B cell (primary cell): ENCODE measurements around the gene DNAAF5. TPM values are rescaled to one million over a fixed set of nuclear protein-coding genes. Genes with fewer than 3 reads are reported as not detected.

Experiments used
- ATAC-seq: fragments of 200-7000 bp; cut with Tn5 transposase; one replicate; pipeline ENCODE4 v1.10.0; 2021; ENCODE audit warnings: low read depth, mild to moderate bottlenecking, moderate number of reproducible peaks, moderate library complexity
- CTCF ChIA-PET: fragments of 350-600 bp; sonication (Branson Sonifier 250); formaldehyde crosslinking; loops from one replicate; lab custom pipeline; 2021; ENCODE audit warnings: antibody characterized with exemption, inconsistent platforms; lab: Charles Lee
- POLR2A ChIA-PET: fragments of 350-600 bp; sonication (Branson Sonifier 250); formaldehyde crosslinking; loops from one replicate; lab custom pipeline; 2021; ENCODE audit warnings: antibody characterized with exemption; lab: Charles Lee
- DNase-seq: peaks from one replicate; pipeline ENCODE4 v3.0.0; 2013
- H2AFZ ChIP-seq: 2 replicates; pipeline ENCODE4 v1.6.1; 2012; ENCODE audit warnings: mild to moderate bottlenecking, low read depth, low read length; ENCODE audit not compliant: insufficient read depth, poor library complexity, severe bottlenecking
- H3K27ac ChIP-seq, 2 donors: 1 replicate in 1 of 2; 2 replicates in 1 of 2; pipeline ENCODE4 v1.5.1; 2012 to 2013; ENCODE audit warnings: low read length in 2 of 2, mild to moderate bottlenecking in 2 of 2, moderate library complexity in 1 of 2
- H3K27me3 ChIP-seq, 4 experiments: fragments of 200-600 bp in 1 of 4; sonication (generic) in 1 of 4; replicated peaks in 1 of 4; 1 replicate in 2 of 4; 2 replicates in 2 of 4; pipeline versions ENCODE4 v1.6.1 to v1.7.0; 2013 to 2016; ENCODE audit warnings: low read length in 3 of 4, mild to moderate bottlenecking in 2 of 4, mixed read lengths in 1 of 4, moderate library complexity in 1 of 4; ENCODE audit not compliant: insufficient read depth in 4 of 4, control insufficient read depth in 3 of 4; ENCODE audit errors: control extremely low read depth in 1 of 4
- H3K36me3 ChIP-seq, 2 experiments: replicated peaks in 1 of 2; 1 replicate in 1 of 2; 2 replicates in 1 of 2; pipeline versions ENCODE4 v1.6.1 to v1.7.1; 2013; ENCODE audit warnings: low read length in 1 of 2; ENCODE audit not compliant: insufficient read depth in 2 of 2, control insufficient read depth in 1 of 2; ENCODE audit errors: control extremely low read depth in 1 of 2, extremely low read depth in 1 of 2
- H3K4me1 ChIP-seq, 2 donors: fragments of 200-600 bp in 1 of 2; sonication (generic) in 1 of 2; 1 replicate in 1 of 2; 2 replicates in 1 of 2; pipeline versions ENCODE4 v1.5.1 to v1.6.1; 2013 to 2017; ENCODE audit warnings: low read length in 2 of 2; ENCODE audit not compliant: control insufficient read depth in 2 of 2, insufficient read depth in 2 of 2
- H3K4me2 ChIP-seq: replicated peaks from 2 replicates; pipeline ENCODE3; 2012; ENCODE audit warnings: mild to moderate bottlenecking, low read depth, low read length; ENCODE audit not compliant: poor library complexity, severe bottlenecking
- H3K4me3 ChIP-seq, 5 experiments: fragments of 200-600 bp in 1 of 5; sonication (generic) in 1 of 5; 1 replicate in 3 of 5; 2 replicates in 2 of 5; pipeline versions ENCODE4 v1.5.1 to v1.7.0; 2011 to 2016; ENCODE audit warnings: low read length in 4 of 5, mild to moderate bottlenecking in 4 of 5, low read depth in 2 of 5, control low read depth in 1 of 5, moderate library complexity in 1 of 5; ENCODE audit not compliant: insufficient read depth in 1 of 5; ENCODE audit errors: control extremely low read depth in 1 of 5, extremely low read depth in 1 of 5
- H3K79me2 ChIP-seq: fragments of 200-600 bp; sonication (generic); one replicate; pipeline ENCODE4 v1.6.0; 2016; ENCODE audit warnings: low read length; ENCODE audit not compliant: control insufficient read depth, insufficient read depth
- H3K9ac ChIP-seq: fragments of 200-600 bp; sonication (generic); 2 replicates; pipeline ENCODE4 v1.6.1; 2017; ENCODE audit warnings: mild to moderate bottlenecking, low read length, moderate library complexity
- H3K9me3 ChIP-seq, 3 donors: one replicate each; pipeline versions ENCODE4 v1.6.1 to v1.7.1; 2013; ENCODE audit warnings: low read length in 2 of 3; ENCODE audit not compliant: control insufficient read depth in 2 of 3, insufficient read depth in 1 of 3; ENCODE audit errors: control extremely low read depth in 1 of 3
- H4K20me1 ChIP-seq: 2 replicates; pipeline ENCODE4 v1.6.0; 2012; ENCODE audit warnings: mild to moderate bottlenecking, low read length; ENCODE audit not compliant: insufficient read depth, control insufficient read depth, poor library complexity, severe bottlenecking
- H3K27ac Mint-ChIP-seq: one replicate; pipeline ENCODE4 v1.8.0; 2021; ENCODE audit warnings: mixed read lengths
- H3K27me3 Mint-ChIP-seq: one replicate; pipeline ENCODE4 v1.8.0; 2021; ENCODE audit warnings: mixed read lengths
- H3K4me1 Mint-ChIP-seq: one replicate; pipeline ENCODE4 v1.8.0; 2021; ENCODE audit warnings: mixed read lengths
- H3K4me3 Mint-ChIP-seq: one replicate; pipeline ENCODE4 v1.8.0; 2021; ENCODE audit warnings: mixed read lengths
- H3K9me3 Mint-ChIP-seq: one replicate; pipeline ENCODE4 v1.8.0; 2022; ENCODE audit warnings: mixed read lengths; ENCODE audit not compliant: insufficient read depth
- CTCF ChIP-seq: fragments of 200-600 bp; IDR thresholded peaks from one replicate; pipeline ENCODE4 v1.8.0; 2022; ENCODE audit warnings: antibody characterized with exemption, mild to moderate bottlenecking
- EZH2 ChIP-seq: IDR thresholded peaks from 2 replicates; pipeline ENCODE4 v1.6.1; 2012; ENCODE audit warnings: borderline replicate concordance, low read depth, mild to moderate bottlenecking, moderate library complexity, low read length; ENCODE audit not compliant: insufficient read depth, poor library complexity, severe bottlenecking
- WGBS: methylation state at CpG from one replicate; pipeline ENCODE4 v1.1.5; 2013; ENCODE audit warnings: missing lambda C conversion rate; ENCODE audit not compliant: insufficient coverage; 5-methylcytosine and 5-hydroxymethylcytosine counted together
- intact Hi-C: fragments of 100-400 bp; cut with micrococcal nuclease; formaldehyde crosslinking; loops from one replicate; pipeline ENCODE4 v1.10.0; 2022
- polyA plus RNA-seq: library from polyadenylated mRNA; depleted of rRNA; stranded (reverse); fragments of >200 nt; gene quantifications from 2 replicates; pipeline ENCODE4 v1.2.3, GENCODE V29; 2012
- total RNA-seq, 2 donors: library from RNA; stranded (reverse); fragments of 120-200 nt in 1 of 2; gene quantifications; 1 replicate in 1 of 2; 2 replicates in 1 of 2; pipeline versions ENCODE4 v1.2.3 to v1.2.4, GENCODE V29; 2013 to 2022

DNAAF5 gene
- total and polyA plus RNA-seq, 2 donors (not counting 1 experiment from before 2014, with no cell fraction given): 18.0 to 21.4 TPM

GRCh38 chr7:684416-684815 lies 42.1 kb upstream of the DNAAF5 start:
- no peak overlapping the region for H3K4me3 ChIP-seq
- POLR2A ChIA-PET: no interaction called here
- intact Hi-C loops: no loop called here
- H3K27ac Mint-ChIP-seq: no peak overlapping the region
- no peaks in the 10 kb centered on the region for H3K4me1 Mint-ChIP-seq
- no peak overlapping the region for H3K27ac ChIP-seq
- no peaks in the 10 kb centered on the region for H3K4me1 ChIP-seq
- CTCF ChIA-PET: no interaction called here
- no peak for ATAC-seq
- H3K79me2 ChIP-seq: no peaks in the 10 kb centered on the region
- H3K9ac ChIP-seq: no peak overlapping the region
- 96% methylated on average over 9 of the region's 9 CpGs for WGBS
- H3K4me2 ChIP-seq: no peak overlapping the region
- no peak for DNase-seq
- TF ChIP-seq CTCF (no peak), EZH2 (no peak)
- H2AFZ ChIP-seq: no peak overlapping the region
- no peaks in the 10 kb centered on the region for H3K27me3 Mint-ChIP-seq
- peaks cover 20% of the 10 kb centered on the region for H3K9me3 Mint-ChIP-seq
- H4K20me1 ChIP-seq: no peaks in the 10 kb centered on the region
- H3K36me3 ChIP-seq: peaks cover 0 to 7% of the 10 kb centered on the region in 2 experiments
- no peaks in the 10 kb centered on the region for H3K27me3 ChIP-seq
- no peak overlapping the region for H3K4me3 Mint-ChIP-seq
- H3K9me3 ChIP-seq: peaks cover 3 to 62% (median 34%) of the 10 kb centered on the region in 3 donors

- no peak for TF ChIP-seq CTCF
- TF ChIP-seq EZH2: no peak
- POLR2A ChIA-PET: no interaction called here
- no peak overlapping the region for H3K4me3 ChIP-seq
- no peak overlapping the region for H3K9ac ChIP-seq
- Mint-ChIP-seq H3K4me1 (no peaks in the 10 kb centered on the region), H3K9me3 (peaks cover 20% of the 10 kb centered on the region), H3K27me3 (no peaks in the 10 kb centered on the region), H3K4me3 (no peak overlapping the region), H3K27ac (no peak overlapping the region)
- no peaks in the 10 kb centered on the region for H3K27me3 ChIP-seq
- WGBS: no CpG with 5 or more reads among the region's 1 CpG
- peaks cover 3 to 62% (median 34%) of the 10 kb centered on the region in 3 donors for H3K9me3 ChIP-seq
- no peaks in the 10 kb centered on the region for H3K4me1 ChIP-seq
- no peaks in the 10 kb centered on the region for H4K20me1 ChIP-seq
- H3K4me2 ChIP-seq: no peak overlapping the region
- no peak overlapping the region for H2AFZ ChIP-seq
- H3K79me2 ChIP-seq: no peaks in the 10 kb centered on the region
- intact Hi-C loops: no loop called here
- DNase-seq (no peak), ATAC-seq (no peak)
- CTCF ChIA-PET: interaction anchor here (1.0 kb wide), 1 partner anchor 364 kb away, joined by 3 read pairs; no protein-coding TSS in a partner anchor
- no peak overlapping the region for H3K27ac ChIP-seq
- no peaks in the 10 kb centered on the region for H3K36me3 ChIP-seq
These were observed 41.0 kb upstream of the DNAAF5 start for GRCh38 chr7:685540-685939.
